HepG2 (cell line): ENCODE measurements around the gene KATNAL1. TPM values are rescaled to one million over a fixed set of nuclear protein-coding genes. Genes with fewer than 3 reads are reported as not detected.

Experiments used
- CEBPB ChIP-seq: IDR thresholded peaks from 2 replicates; pipeline ENCODE4 v1.6.1; 2011; ENCODE audit warnings: low read depth, low read length, improper control_type of control experiment, borderline replicate concordance
- CREB1 ChIP-seq, 2 experiments: fragments of 450-650 bp in 1 of 2; IDR thresholded peaks; 2 replicates each; pipeline ENCODE4 v1.6.1; 2016 to 2017; ENCODE audit warnings: control low read depth in 1 of 2, mild to moderate bottlenecking in 1 of 2, missing compliant biosample characterization in 1 of 2, missing genetic modification characterization in 1 of 2
- HMG20A ChIP-seq: IDR thresholded peaks from 2 replicates; pipeline ENCODE4 v1.6.1; 2016; ENCODE audit warnings: borderline replicate concordance
- HNF4A ChIP-seq: sonication (generic); formaldehyde crosslinking; IDR thresholded peaks from 2 replicates; pipeline ENCODE4 v1.4.0; 2020; ENCODE audit warnings: missing genetic modification reagents
- IRF2 ChIP-seq: IDR thresholded peaks from 2 replicates; pipeline ENCODE4 v1.6.1; 2018; ENCODE audit warnings: missing genetic modification reagents, missing compliant biosample characterization
- JUNB ChIP-seq: sonication (generic); formaldehyde crosslinking; IDR thresholded peaks from 2 replicates; pipeline ENCODE4 v1.8.0; 2022; ENCODE audit warnings: missing genetic modification reagents, mild to moderate bottlenecking, borderline replicate concordance
- NCOA5 ChIP-seq: sonication (generic); formaldehyde crosslinking; IDR thresholded peaks from 2 replicates; pipeline ENCODE4 v1.4.0; 2020; ENCODE audit warnings: missing genetic modification reagents
- NR2F2 ChIP-seq: IDR thresholded peaks from 2 replicates; pipeline ENCODE4 v1.6.1; 2012; ENCODE audit warnings: low read depth, inconsistent platforms, borderline replicate concordance
- POGZ ChIP-seq: sonication (generic); formaldehyde crosslinking; IDR thresholded peaks from 2 replicates; pipeline ENCODE4 v1.4.0; 2020; ENCODE audit warnings: mild to moderate bottlenecking, missing genetic modification reagents
- PRMT3 ChIP-seq: sonication (generic); formaldehyde crosslinking; IDR thresholded peaks from 2 replicates; pipeline ENCODE4 v1.8.1; 2022; ENCODE audit warnings: low read depth, mild to moderate bottlenecking, moderate library complexity, missing genetic modification reagents, borderline replicate concordance
- RXRB ChIP-seq: IDR thresholded peaks from 2 replicates; pipeline ENCODE4 v1.6.1; 2016; ENCODE audit warnings: borderline replicate concordance, missing genetic modification reagents, missing compliant biosample characterization
- SOX5 ChIP-seq: IDR thresholded peaks from 2 replicates; pipeline ENCODE4 v1.6.1; 2016; ENCODE audit warnings: borderline replicate concordance
- SSRP1 ChIP-seq: IDR thresholded peaks from 2 replicates; pipeline ENCODE4 v1.6.1; 2016; ENCODE audit warnings: control low read depth
- TRIM24 ChIP-seq: sonication (generic); formaldehyde crosslinking; IDR thresholded peaks from 2 replicates; pipeline ENCODE4 v1.8.0; 2022; ENCODE audit warnings: mild to moderate bottlenecking, missing genetic modification reagents
- WIZ ChIP-seq: sonication (generic); formaldehyde crosslinking; IDR thresholded peaks from 2 replicates; pipeline ENCODE4 v1.5.1; 2020; ENCODE audit warnings: mild to moderate bottlenecking, missing genetic modification reagents
- ZNF274 ChIP-seq: sonication (generic); formaldehyde crosslinking; IDR thresholded peaks from 2 replicates; pipeline ENCODE4 v1.5.1; 2020; ENCODE audit warnings: mild to moderate bottlenecking, missing genetic modification reagents
- ZNF335 ChIP-seq: sonication (generic); formaldehyde crosslinking; IDR thresholded peaks from 2 replicates; pipeline ENCODE4 v1.4.0; 2020; ENCODE audit warnings: missing genetic modification reagents
- ZNF691 ChIP-seq: sonication (generic); formaldehyde crosslinking; IDR thresholded peaks from 2 replicates; pipeline ENCODE4 v1.4.0; 2020; ENCODE audit warnings: missing genetic modification reagents, low read depth, mild to moderate bottlenecking, borderline replicate concordance
- ZNF792 ChIP-seq: IDR thresholded peaks from 2 replicates; pipeline ENCODE4 v1.6.1; 2016
- polyA plus RNA-seq, 8 experiments: library from polyadenylated mRNA; depleted of rRNA in 3 of 8; stranded (reverse) in 7 of 8; unstranded in 1 of 8; fragments of >200 nt; fragmentation: Illumina TruSeq in 4 of 8; extraction: Trizol in 4 of 8; gene quantifications; 2 replicates each; pipeline versions ENCODE4 v1.2.1 to v1.2.3, GENCODE V29; 2011 to 2016; ENCODE audit warnings: low read depth in 4 of 8, missing spikeins in 1 of 8, mixed read lengths in 1 of 8; ENCODE audit not compliant: insufficient read depth in 1 of 8
- total RNA-seq, 5 experiments: library from RNA; depleted of rRNA; stranded (reverse); fragments of >200 nt; fragmentation: Illumina TruSeq; extraction: Trizol; gene quantifications; 2 replicates each; pipeline ENCODE4 v1.2.3, GENCODE V29; 2016; ENCODE audit warnings: low read depth in 1 of 5
- TF ChIP-seq, protein P1 (sequence below): sonication (generic); formaldehyde crosslinking; IDR thresholded peaks from 2 replicates; pipeline ENCODE4 v1.5.1; 2020; ENCODE audit warnings: missing genetic modification reagents, mild to moderate bottlenecking, borderline replicate concordance
- TF ChIP-seq, protein P2 (sequence below): sonication (generic); formaldehyde crosslinking; IDR thresholded peaks from 2 replicates; pipeline ENCODE4 v1.4.0; 2020; ENCODE audit warnings: missing genetic modification reagents
- TF ChIP-seq, protein P3 (sequence below): sonication (generic); formaldehyde crosslinking; IDR thresholded peaks from 2 replicates; pipeline ENCODE4 v1.5.0; 2020; ENCODE audit warnings: mild to moderate bottlenecking, low read depth, missing genetic modification reagents, borderline replicate concordance

KATNAL1 gene
- total and polyA plus RNA-seq, 2 of the 13 experiments (the other 11 are each of a cell fraction or from before 2014, with no cell fraction given), result 3.2 to 11.8 TPM

DNA sequence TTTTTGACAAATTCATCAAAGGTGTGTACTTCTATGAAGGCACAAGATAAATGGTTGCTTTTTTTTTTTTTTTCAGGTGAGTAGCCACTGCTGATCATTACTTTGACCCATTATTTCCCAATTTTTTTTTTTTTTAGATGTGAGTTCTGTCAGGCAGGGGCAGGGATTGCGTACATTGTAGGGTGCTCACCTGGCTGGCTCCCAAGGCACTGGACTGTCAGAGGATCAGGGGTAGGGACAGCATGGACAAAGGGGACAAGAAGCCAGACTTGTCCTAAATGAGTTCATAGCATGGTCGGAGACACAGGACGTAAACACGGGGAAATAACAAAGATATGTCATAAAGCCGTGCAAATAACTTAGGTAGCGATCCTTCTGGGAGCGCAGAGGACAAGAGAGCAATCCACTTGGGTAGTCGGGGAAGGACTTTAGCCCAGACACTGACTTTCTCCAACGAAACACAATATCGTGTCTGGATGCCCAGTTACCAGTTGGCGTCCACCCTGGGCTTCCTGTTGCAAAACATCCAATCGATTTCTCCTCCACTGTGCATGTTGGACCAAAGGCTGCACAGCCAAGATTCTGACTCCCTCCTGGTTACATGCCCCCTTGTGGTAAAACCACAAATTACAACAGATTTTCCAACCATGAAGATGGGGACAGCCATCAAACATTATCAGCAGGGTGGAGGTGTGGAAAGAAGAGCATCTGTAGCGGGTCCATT, 27.5 kb upstream of the KATNAL1 start (continued):
- 0 out of 2 replicates have a peak, but pooled peaks have one; percentile 25 for TF ChIP-seq JUNB (CRISPR knock-in tag)
- peak; percentile 94 for TF ChIP-seq CEBPB
- peak; percentile 63; the same call in 1 of the 2 replicates for TF ChIP-seq RXRB
- TF ChIP-seq, protein P1, sequence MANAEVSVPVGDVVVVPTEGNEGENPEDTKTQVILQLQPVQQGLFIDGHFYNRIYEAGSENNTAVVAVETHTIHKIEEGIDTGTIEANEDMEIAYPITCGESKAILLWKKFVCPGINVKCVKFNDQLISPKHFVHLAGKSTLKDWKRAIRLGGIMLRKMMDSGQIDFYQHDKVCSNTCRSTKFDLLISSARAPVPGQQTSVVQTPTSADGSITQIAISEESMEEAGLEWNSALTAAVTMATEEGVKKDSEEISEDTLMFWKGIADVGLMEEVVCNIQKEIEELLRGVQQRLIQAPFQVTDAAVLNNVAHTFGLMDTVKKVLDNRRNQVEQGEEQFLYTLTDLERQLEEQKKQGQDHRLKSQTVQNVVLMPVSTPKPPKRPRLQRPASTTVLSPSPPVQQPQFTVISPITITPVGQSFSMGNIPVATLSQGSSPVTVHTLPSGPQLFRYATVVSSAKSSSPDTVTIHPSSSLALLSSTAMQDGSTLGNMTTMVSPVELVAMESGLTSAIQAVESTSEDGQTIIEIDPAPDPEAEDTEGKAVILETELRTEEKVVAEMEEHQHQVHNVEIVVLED (CRISPR knock-in tag), result 0 out of 2 replicates have a peak, but pooled peaks have one; percentile 30
- TF ChIP-seq IRF2 (CRISPR knock-in tag), result peak; percentile 73
- peak; percentile 24; the same call in 1 of the 2 replicates for TF ChIP-seq SOX5 (CRISPR knock-in tag)
- no peak for TF ChIP-seq PRMT3 (CRISPR knock-in tag)
- TF ChIP-seq ZNF274 (CRISPR knock-in tag), result no peak
- TF ChIP-seq SSRP1 (CRISPR knock-in tag), result 0 out of 2 replicates have a peak, but pooled peaks have one; percentile 70
- peak; percentile 26; the same call in 1 of the 2 replicates for TF ChIP-seq TRIM24 (CRISPR knock-in tag)
- 0 out of 2 replicates have a peak, but pooled peaks have one; percentile 59 for TF ChIP-seq ZNF691 (CRISPR knock-in tag)
- TF ChIP-seq NR2F2, result no peak
- no peak for TF ChIP-seq CREB1 (IDR thresholded peaks at IDR 0.05)
- peak; percentile 24; the same call in 1 of the 2 replicates for TF ChIP-seq CREB1 (CRISPR knock-in tag; IDR thresholded peaks at IDR 0.05)
- peak; percentile 79 for TF ChIP-seq HNF4A (CRISPR knock-in tag)
- 0 out of 2 replicates have a peak, but pooled peaks have one; percentile 80 for TF ChIP-seq WIZ
- no peak for TF ChIP-seq NCOA5
- TF ChIP-seq POGZ (CRISPR knock-in tag), result peak; percentile 90
- TF ChIP-seq, protein P2, sequence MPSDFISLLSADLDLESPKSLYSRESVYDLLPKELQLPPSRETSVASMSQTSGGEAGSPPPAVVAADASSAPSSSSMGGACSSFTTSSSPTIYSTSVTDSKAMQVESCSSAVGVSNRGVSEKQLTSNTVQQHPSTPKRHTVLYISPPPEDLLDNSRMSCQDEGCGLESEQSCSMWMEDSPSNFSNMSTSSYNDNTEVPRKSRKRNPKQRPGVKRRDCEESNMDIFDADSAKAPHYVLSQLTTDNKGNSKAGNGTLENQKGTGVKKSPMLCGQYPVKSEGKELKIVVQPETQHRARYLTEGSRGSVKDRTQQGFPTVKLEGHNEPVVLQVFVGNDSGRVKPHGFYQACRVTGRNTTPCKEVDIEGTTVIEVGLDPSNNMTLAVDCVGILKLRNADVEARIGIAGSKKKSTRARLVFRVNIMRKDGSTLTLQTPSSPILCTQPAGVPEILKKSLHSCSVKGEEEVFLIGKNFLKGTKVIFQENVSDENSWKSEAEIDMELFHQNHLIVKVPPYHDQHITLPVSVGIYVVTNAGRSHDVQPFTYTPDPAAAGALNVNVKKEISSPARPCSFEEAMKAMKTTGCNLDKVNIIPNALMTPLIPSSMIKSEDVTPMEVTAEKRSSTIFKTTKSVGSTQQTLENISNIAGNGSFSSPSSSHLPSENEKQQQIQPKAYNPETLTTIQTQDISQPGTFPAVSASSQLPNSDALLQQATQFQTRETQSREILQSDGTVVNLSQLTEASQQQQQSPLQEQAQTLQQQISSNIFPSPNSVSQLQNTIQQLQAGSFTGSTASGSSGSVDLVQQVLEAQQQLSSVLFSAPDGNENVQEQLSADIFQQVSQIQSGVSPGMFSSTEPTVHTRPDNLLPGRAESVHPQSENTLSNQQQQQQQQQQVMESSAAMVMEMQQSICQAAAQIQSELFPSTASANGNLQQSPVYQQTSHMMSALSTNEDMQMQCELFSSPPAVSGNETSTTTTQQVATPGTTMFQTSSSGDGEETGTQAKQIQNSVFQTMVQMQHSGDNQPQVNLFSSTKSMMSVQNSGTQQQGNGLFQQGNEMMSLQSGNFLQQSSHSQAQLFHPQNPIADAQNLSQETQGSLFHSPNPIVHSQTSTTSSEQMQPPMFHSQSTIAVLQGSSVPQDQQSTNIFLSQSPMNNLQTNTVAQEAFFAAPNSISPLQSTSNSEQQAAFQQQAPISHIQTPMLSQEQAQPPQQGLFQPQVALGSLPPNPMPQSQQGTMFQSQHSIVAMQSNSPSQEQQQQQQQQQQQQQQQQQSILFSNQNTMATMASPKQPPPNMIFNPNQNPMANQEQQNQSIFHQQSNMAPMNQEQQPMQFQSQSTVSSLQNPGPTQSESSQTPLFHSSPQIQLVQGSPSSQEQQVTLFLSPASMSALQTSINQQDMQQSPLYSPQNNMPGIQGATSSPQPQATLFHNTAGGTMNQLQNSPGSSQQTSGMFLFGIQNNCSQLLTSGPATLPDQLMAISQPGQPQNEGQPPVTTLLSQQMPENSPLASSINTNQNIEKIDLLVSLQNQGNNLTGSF (CRISPR knock-in tag), result no peak
- 0 out of 2 replicates have a peak, but pooled peaks have one; percentile 51 for TF ChIP-seq ZNF792 (CRISPR knock-in tag)
- TF ChIP-seq, protein P3, sequence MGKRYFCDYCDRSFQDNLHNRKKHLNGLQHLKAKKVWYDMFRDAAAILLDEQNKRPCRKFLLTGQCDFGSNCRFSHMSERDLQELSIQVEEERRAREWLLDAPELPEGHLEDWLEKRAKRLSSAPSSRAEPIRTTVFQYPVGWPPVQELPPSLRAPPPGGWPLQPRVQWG, result no peak
- TF ChIP-seq ZNF335 (CRISPR knock-in tag), result no peak
- TF ChIP-seq HMG20A (CRISPR knock-in tag), result 0 out of 2 replicates have a peak, but pooled peaks have one; percentile 58
